DOHH2 (cell line): ENCODE data around the gene CACNA2D3.

Source experiments
- EZH2phosphoT487 ChIP-seq: fragments of 200-600 bp; sonication (generic); IDR thresholded peaks from 2 replicates; pipeline ENCODE4 v1.6.1; 2017; ENCODE audit warnings: borderline replicate concordance, mild to moderate bottlenecking, antibody characterized with exemption, low read length, moderate library complexity, mixed read lengths
- TF ChIP-seq, protein P1 (sequence below): fragments of 200-600 bp; sonication (generic); IDR thresholded peaks from one replicate; pipeline ENCODE4 v1.5.1; 2014; ENCODE audit warnings: antibody characterized with exemption, mild to moderate bottlenecking, low read depth, low read length; ENCODE audit not compliant: poor library complexity, severe bottlenecking

DNA sequence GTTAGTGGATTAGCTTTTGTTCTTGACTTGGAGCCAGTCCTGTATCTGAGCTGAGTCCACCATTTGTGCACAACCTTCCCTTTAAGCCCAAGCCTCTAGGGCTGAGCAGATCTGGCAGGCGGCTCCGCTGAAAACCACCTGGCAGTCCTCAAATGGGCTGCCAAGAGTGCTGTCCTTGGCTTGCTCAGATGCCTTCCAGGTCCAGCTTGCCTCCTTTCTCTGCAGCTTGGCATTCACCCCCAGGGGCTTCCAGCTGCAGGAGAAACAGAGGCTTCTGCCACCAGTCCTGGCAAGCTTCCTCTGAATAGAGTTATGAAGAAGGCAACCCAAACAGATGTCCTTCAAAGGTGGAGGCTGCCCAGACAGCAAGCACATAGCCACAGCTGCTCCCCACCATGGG lies 708.8 kb downstream of the CACNA2D3 start:
- TF ChIP-seq, protein P1, sequence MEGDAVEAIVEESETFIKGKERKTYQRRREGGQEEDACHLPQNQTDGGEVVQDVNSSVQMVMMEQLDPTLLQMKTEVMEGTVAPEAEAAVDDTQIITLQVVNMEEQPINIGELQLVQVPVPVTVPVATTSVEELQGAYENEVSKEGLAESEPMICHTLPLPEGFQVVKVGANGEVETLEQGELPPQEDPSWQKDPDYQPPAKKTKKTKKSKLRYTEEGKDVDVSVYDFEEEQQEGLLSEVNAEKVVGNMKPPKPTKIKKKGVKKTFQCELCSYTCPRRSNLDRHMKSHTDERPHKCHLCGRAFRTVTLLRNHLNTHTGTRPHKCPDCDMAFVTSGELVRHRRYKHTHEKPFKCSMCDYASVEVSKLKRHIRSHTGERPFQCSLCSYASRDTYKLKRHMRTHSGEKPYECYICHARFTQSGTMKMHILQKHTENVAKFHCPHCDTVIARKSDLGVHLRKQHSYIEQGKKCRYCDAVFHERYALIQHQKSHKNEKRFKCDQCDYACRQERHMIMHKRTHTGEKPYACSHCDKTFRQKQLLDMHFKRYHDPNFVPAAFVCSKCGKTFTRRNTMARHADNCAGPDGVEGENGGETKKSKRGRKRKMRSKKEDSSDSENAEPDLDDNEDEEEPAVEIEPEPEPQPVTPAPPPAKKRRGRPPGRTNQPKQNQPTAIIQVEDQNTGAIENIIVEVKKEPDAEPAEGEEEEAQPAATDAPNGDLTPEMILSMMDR: no peak
- TF ChIP-seq EZH2phosphoT487: no peak
